HepG2 (cell line): ENCODE measurements around the gene LNX2. TPM values are rescaled to one million over a fixed set of nuclear protein-coding genes. Genes with fewer than 3 reads are reported as not detected.

Experiments used
- ATAC-seq: fragments of 200-7000 bp; cut with Tn5 transposase; 3 replicates; pipeline ENCODE4 v1.9.1; 2020; ENCODE audit warnings: mild to moderate bottlenecking, moderate library complexity
- BruUV-seq: library from RNA; stranded (reverse); fragments of 400-500 nt; replicated peaks from 2 replicates; lab custom pipeline; 2021; lab: Mats Ljungman, UMichigan
- CTCF ChIA-PET: fragments of 300-600 bp; formaldehyde crosslinking; extraction: SDS; loops from one replicate; lab custom pipeline; 2021; ENCODE audit warnings: low total read pairs, inconsistent platforms, low intra/inter-chr PET ratio; lab: Yijun Ruan, JAX
- POLR2A ChIA-PET: fragments of 350-600 bp; sonication (Branson Sonifier 250); formaldehyde crosslinking; loops from one replicate; lab custom pipeline; 2020; ENCODE audit warnings: antibody characterized with exemption, inconsistent platforms; lab: Yijun Ruan, JAX
- DNase-seq: peaks from one replicate; pipeline ENCODE4 v3.0.0-alpha.2; 2015; ENCODE audit warnings: low spot score
- FAIRE-seq: peaks from 3 replicates; lab custom pipeline; 2011; peaks lifted over from hg19 to GRCh38; lab: Jason Lieb, UNC
- H2AFZ ChIP-seq: one replicate; pipeline ENCODE4 v1.6.1; 2011; ENCODE audit warnings: low read length, inconsistent platforms
- H3K27ac ChIP-seq: fragments of 300-600 bp; 3 replicates; pipeline ENCODE4 v1.8.0; 2011; ENCODE audit warnings: mixed run types, mild to moderate bottlenecking, mixed read lengths, low read length, inconsistent platforms; ENCODE audit not compliant: insufficient read depth; ENCODE audit errors: extremely low read length
- H3K27me3 ChIP-seq, 2 experiments: fragments of 200-600 bp in 1 of 2; 2 replicates in 1 of 2; 3 replicates in 1 of 2; pipeline versions ENCODE4 v1.6.0 to v1.8.0; 2011; ENCODE audit warnings: low read length in 2 of 2, mild to moderate bottlenecking in 2 of 2, moderate library complexity in 2 of 2, inconsistent platforms in 1 of 2; ENCODE audit not compliant: insufficient read depth in 2 of 2, control insufficient read depth in 1 of 2
- H3K36me3 ChIP-seq, 2 experiments: fragments of 200-600 bp in 1 of 2; replicated peaks in 1 of 2; 2 replicates in 1 of 2; 3 replicates in 1 of 2; pipeline versions ENCODE4 v1.5.1 to v1.8.0; 2011; ENCODE audit warnings: low read length in 2 of 2, inconsistent platforms in 1 of 2; ENCODE audit not compliant: insufficient read depth in 2 of 2, control insufficient read depth in 1 of 2
- H3K4me1 ChIP-seq: 2 replicates; pipeline ENCODE4 v1.5.1; 2012; ENCODE audit warnings: low read length, inconsistent platforms; ENCODE audit not compliant: insufficient read depth
- H3K4me2 ChIP-seq: 2 replicates; pipeline ENCODE4 v1.6.0; 2011; ENCODE audit warnings: low read depth, low read length, inconsistent platforms
- H3K4me3 ChIP-seq, 3 experiments: fragments of 200-600 bp in 1 of 3; sonication (generic), shearing (Covaris generic) in 1 of 3; replicated peaks in 1 of 3; 2 replicates each; pipeline ENCODE4 v1.5.1; 2011 to 2016; ENCODE audit warnings: low read length in 3 of 3, inconsistent platforms in 2 of 3, low read depth in 2 of 3, mild to moderate bottlenecking in 2 of 3, control low read depth in 1 of 3, mixed read lengths in 1 of 3; ENCODE audit not compliant: insufficient read depth in 1 of 3
- H3K79me2 ChIP-seq: one replicate; pipeline ENCODE4 v1.6.1; 2011; ENCODE audit warnings: low read length, inconsistent platforms; ENCODE audit not compliant: insufficient read depth
- H3K9ac ChIP-seq: 2 replicates; pipeline ENCODE4 v1.6.0; 2011; ENCODE audit warnings: mild to moderate bottlenecking, low read depth, low read length, inconsistent platforms; ENCODE audit not compliant: insufficient read depth
- H3K9me3 ChIP-seq: 2 replicates; pipeline ENCODE4 v1.5.1; 2012; ENCODE audit warnings: mild to moderate bottlenecking, low read length
- H4K20me1 ChIP-seq: 2 replicates; pipeline ENCODE4 v1.6.0; 2011; ENCODE audit warnings: inconsistent platforms, mild to moderate bottlenecking, low read length, moderate library complexity; ENCODE audit not compliant: insufficient read depth
- CEBPG ChIP-seq: IDR thresholded peaks from 2 replicates; pipeline ENCODE4 v1.6.1; 2016
- KAT2B ChIP-seq: fragments of 150-350 bp; IDR thresholded peaks from 2 replicates; pipeline ENCODE4 v1.6.1; 2014; ENCODE audit warnings: low read depth, low read length, borderline replicate concordance
- NAIF1 ChIP-seq: sonication (generic); formaldehyde crosslinking; IDR thresholded peaks from 2 replicates; pipeline ENCODE4 v1.5.0; 2020; ENCODE audit warnings: mild to moderate bottlenecking, missing genetic modification reagents, borderline replicate concordance
- PCBP2 ChIP-seq: fragments of 200-400 bp; formaldehyde crosslinking; optimal IDR thresholded peaks from 2 replicates; pipeline ENCODE3; 2018; ENCODE audit warnings: low read length, low read depth; ENCODE audit not compliant: poor library complexity, severe bottlenecking
- REPIN1 ChIP-seq: sonication (generic); formaldehyde crosslinking; IDR thresholded peaks from 2 replicates; pipeline ENCODE4 v1.8.0; 2022; ENCODE audit warnings: missing genetic modification reagents, low read depth, mild to moderate bottlenecking, borderline replicate concordance
- RFXAP ChIP-seq: sonication (generic); formaldehyde crosslinking; IDR thresholded peaks from 2 replicates; pipeline ENCODE4 v1.4.0; 2020; ENCODE audit warnings: missing genetic modification reagents, borderline replicate concordance
- TBX2 ChIP-seq: sonication (generic); formaldehyde crosslinking; IDR thresholded peaks from 2 replicates; pipeline ENCODE4 v1.5.0; 2020; ENCODE audit warnings: missing genetic modification reagents, mild to moderate bottlenecking, borderline replicate concordance
- YEATS2 ChIP-seq: sonication (generic); formaldehyde crosslinking; IDR thresholded peaks from 2 replicates; pipeline ENCODE4 v1.4.0; 2020; ENCODE audit warnings: missing genetic modification reagents, borderline replicate concordance
- ZFP36L1 ChIP-seq: sonication (generic); formaldehyde crosslinking; IDR thresholded peaks from 2 replicates; pipeline ENCODE4 v1.8.0; 2022; ENCODE audit warnings: mild to moderate bottlenecking, missing genetic modification reagents, moderate library complexity
- ZNF136 ChIP-seq: sonication (generic); formaldehyde crosslinking; IDR thresholded peaks from 2 replicates; pipeline ENCODE4 v1.8.1; 2022; ENCODE audit warnings: low read depth, mild to moderate bottlenecking, moderate library complexity, missing genetic modification reagents
- ZNF160 ChIP-seq: sonication (generic); formaldehyde crosslinking; IDR thresholded peaks from 2 replicates; pipeline ENCODE4 v1.8.0; 2022; ENCODE audit warnings: mild to moderate bottlenecking, inconsistent platforms, missing genetic modification reagents
- ZNF614 ChIP-seq: IDR thresholded peaks from 2 replicates; pipeline ENCODE4 v1.6.1; 2018; ENCODE audit warnings: missing biosample characterization, missing genetic modification reagents, inconsistent platforms, borderline replicate concordance
- ZNF616 ChIP-seq: sonication (generic); formaldehyde crosslinking; IDR thresholded peaks from 2 replicates; pipeline ENCODE4 v1.5.0; 2020; ENCODE audit warnings: low read depth, mild to moderate bottlenecking, missing genetic modification reagents
- ZNF784 ChIP-seq: sonication (generic); formaldehyde crosslinking; IDR thresholded peaks from 2 replicates; pipeline ENCODE4 v1.5.1; 2020; ENCODE audit warnings: missing genetic modification reagents, mild to moderate bottlenecking, borderline replicate concordance
- WGBS: methylation state at CpG from one replicate; pipeline ENCODE4 v1.1.6; 2017; ENCODE audit warnings: low lambda C conversion rate; 5-methylcytosine and 5-hydroxymethylcytosine counted together
- in situ Hi-C: cut with HindIII; loops from 2 replicates; pipeline ENCODE4 v1.10.0; 2017; ENCODE audit warnings: low pct_unique_long_range_greater_than_20kb; ENCODE audit not compliant: extremely low pct_ligation_motif_present
- intact Hi-C: fragments of 100-400 bp; cut with micrococcal nuclease; formaldehyde crosslinking; loops from one replicate; pipeline ENCODE4 v1.10.0; 2022; ENCODE audit not compliant: unreplicated experiment
- polyA plus RNA-seq, 8 experiments: library from polyadenylated mRNA; depleted of rRNA in 3 of 8; stranded (reverse) in 7 of 8; unstranded in 1 of 8; fragments of >200 nt; fragmentation: Illumina TruSeq in 4 of 8; extraction: Trizol in 4 of 8; gene quantifications; 2 replicates each; pipeline versions ENCODE4 v1.2.1 to v1.2.3, GENCODE V29; 2011 to 2016; ENCODE audit warnings: low read depth in 4 of 8, missing spikeins in 1 of 8, mixed read lengths in 1 of 8; ENCODE audit not compliant: insufficient read depth in 1 of 8
- total RNA-seq, 5 experiments: library from RNA; depleted of rRNA; stranded (reverse); fragments of >200 nt; fragmentation: Illumina TruSeq; extraction: Trizol; gene quantifications; 2 replicates each; pipeline ENCODE4 v1.2.3, GENCODE V29; 2016; ENCODE audit warnings: low read depth in 1 of 5
- TF ChIP-seq, protein P1 (sequence below): sonication (generic); formaldehyde crosslinking; IDR thresholded peaks from 2 replicates; pipeline ENCODE4 v1.8.0; 2022; ENCODE audit warnings: mild to moderate bottlenecking, missing genetic modification reagents, moderate library complexity

Gene LNX2
- total and polyA plus RNA-seq, 2 of the 13 experiments (the other 11 are each of a cell fraction or from before 2014, with no cell fraction given), result 9.2 to 9.7 TPM

GRCh38 chr13:27632648-27633047, 12.3 kb upstream of the LNX2 start:
- POLR2A ChIA-PET, result no interaction called here
- H3K4me3 ChIP-seq, result no peak overlapping the region
- FAIRE-seq, result no peak

More at GRCh38 chr13:27632648-27633047, 12.3 kb upstream of the LNX2 start:
- no peak overlapping the region for H3K4me2 ChIP-seq
- H2AFZ ChIP-seq, result no peak overlapping the region
- ATAC-seq, result no peak
- no peaks in the 10 kb centered on the region for H4K20me1 ChIP-seq
- no peaks in the 10 kb centered on the region for H3K27me3 ChIP-seq
- TF ChIP-seq ZNF614 (CRISPR knock-in tag) (no peak), ZNF616 (CRISPR knock-in tag) (no peak), CEBPG (CRISPR knock-in tag) (no peak), ZNF136 (CRISPR knock-in tag) (no peak), ZNF160 (no peak), ZFP36L1 (CRISPR knock-in tag) (no peak), PCBP2 (no peak), RFXAP (CRISPR knock-in tag) (no peak), ZNF784 (CRISPR knock-in tag) (no peak), YEATS2 (no peak), KAT2B (no peak), TBX2 (no peak), REPIN1 (CRISPR knock-in tag) (no peak), NAIF1 (CRISPR knock-in tag) (no peak)
- TF ChIP-seq, protein P1, sequence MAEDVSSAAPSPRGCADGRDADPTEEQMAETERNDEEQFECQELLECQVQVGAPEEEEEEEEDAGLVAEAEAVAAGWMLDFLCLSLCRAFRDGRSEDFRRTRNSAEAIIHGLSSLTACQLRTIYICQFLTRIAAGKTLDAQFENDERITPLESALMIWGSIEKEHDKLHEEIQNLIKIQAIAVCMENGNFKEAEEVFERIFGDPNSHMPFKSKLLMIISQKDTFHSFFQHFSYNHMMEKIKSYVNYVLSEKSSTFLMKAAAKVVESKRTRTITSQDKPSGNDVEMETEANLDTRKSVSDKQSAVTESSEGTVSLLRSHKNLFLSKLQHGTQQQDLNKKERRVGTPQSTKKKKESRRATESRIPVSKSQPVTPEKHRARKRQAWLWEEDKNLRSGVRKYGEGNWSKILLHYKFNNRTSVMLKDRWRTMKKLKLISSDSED (CRISPR knock-in tag), result no peak
- TF ChIP-seq, all 625 proteins: peak for 0
- Histone ChIP-seq H3K36me3 (peaks cover 4 to 7% of the 10 kb centered on the region in 2 experiments; a peak in 3 of 5 replicates), H3K4me1 (peaks cover 29% of the 10 kb centered on the region), H3K27ac (no peak overlapping the region), H3K9me3 (no peaks in the 10 kb centered on the region), H3K79me2 (peaks cover 28% of the 10 kb centered on the region), H3K9ac (no peak overlapping the region)
- in situ Hi-C loops, result no loop called here
- 92% methylated on average over 1 of the region's 1 CpG for WGBS
- DNase-seq, result no peak
- no TSS peak for BruUV-seq
- intact Hi-C loops, result no loop called here
- CTCF ChIA-PET, result no interaction called here
